CD4-positive, alpha-beta memory T cell (primary cell): ENCODE measurements around the gene GRK6. TPM values are rescaled to one million over a fixed set of nuclear protein-coding genes. Genes with fewer than 3 reads are reported as not detected.

Experiments
- CTCF ChIA-PET: fragments of 350-600 bp; sonication (Branson Sonifier 250); formaldehyde crosslinking; loops from one replicate; lab custom pipeline; 2021; ENCODE audit warnings: inconsistent platforms; ENCODE audit not compliant: partially characterized antibody; lab: Charles Lee
- POLR2A ChIA-PET: fragments of 350-600 bp; sonication (Branson Sonifier 250); formaldehyde crosslinking; loops from one replicate; lab custom pipeline; 2021; ENCODE audit not compliant: partially characterized antibody; lab: Charles Lee
- DNase-seq, 5 donors: peaks; one replicate each; pipeline versions ENCODE4 v3.0.0 to v3.0.0-alpha.2; 2020 to 2022; ENCODE audit warnings: mixed read lengths in 1 of 5
- H3K27ac ChIP-seq: one replicate; pipeline ENCODE4 v1.7.0; 2013; ENCODE audit warnings: low read depth, low read length
- H3K27me3 ChIP-seq: 2 replicates; pipeline ENCODE4 v1.7.0; 2013; ENCODE audit warnings: mild to moderate bottlenecking, low read length, moderate library complexity; ENCODE audit not compliant: insufficient read depth
- H3K36me3 ChIP-seq: 2 replicates; pipeline ENCODE4 v1.7.0; 2013; ENCODE audit warnings: mild to moderate bottlenecking, low read length, moderate library complexity; ENCODE audit not compliant: insufficient read depth
- H3K4me1 ChIP-seq: 2 replicates; pipeline ENCODE4 v1.7.0; 2013; ENCODE audit warnings: mild to moderate bottlenecking, low read length, moderate library complexity; ENCODE audit not compliant: insufficient read depth
- H3K4me3 ChIP-seq, 2 donors: one replicate each; pipeline ENCODE4 v1.7.0; 2013; ENCODE audit warnings: low read length in 2 of 2, mild to moderate bottlenecking in 1 of 2
- H3K9me3 ChIP-seq, 2 donors: one replicate each; pipeline ENCODE4 v1.7.0; 2013; ENCODE audit warnings: low read length in 2 of 2, control low read depth in 1 of 2; ENCODE audit not compliant: control insufficient read depth in 1 of 2
- H3K27ac Mint-ChIP-seq, 7 donors: one replicate each; pipeline ENCODE4 v1.8.0; 2020 to 2021; ENCODE audit warnings: mixed read lengths in 7 of 7, mild to moderate bottlenecking in 6 of 7, inconsistent platforms in 3 of 7, moderate library complexity in 3 of 7
- H3K27me3 Mint-ChIP-seq, 2 donors: one replicate each; pipeline ENCODE4 v1.8.0; 2020 to 2021; ENCODE audit warnings: mixed read lengths in 2 of 2
- H3K36me3 Mint-ChIP-seq, 2 donors: one replicate each; pipeline ENCODE4 v1.8.0; 2020 to 2021; ENCODE audit warnings: mixed read lengths in 2 of 2, inconsistent platforms in 1 of 2, mild to moderate bottlenecking in 1 of 2
- H3K4me1 Mint-ChIP-seq, 4 donors: one replicate each; pipeline ENCODE4 v1.8.0; 2020 to 2021; ENCODE audit warnings: mixed read lengths in 4 of 4, mild to moderate bottlenecking in 1 of 4
- H3K4me3 Mint-ChIP-seq, 8 donors: one replicate each; pipeline ENCODE4 v1.8.0; 2020 to 2021; ENCODE audit warnings: mixed read lengths in 8 of 8, mild to moderate bottlenecking in 7 of 8, moderate library complexity in 6 of 8, inconsistent platforms in 3 of 8
- H3K9me3 Mint-ChIP-seq, 8 donors: one replicate each; pipeline ENCODE4 v1.8.0; 2020 to 2021; ENCODE audit warnings: mixed read lengths in 8 of 8, mild to moderate bottlenecking in 5 of 8, inconsistent platforms in 3 of 8, moderate library complexity in 1 of 8
- intact Hi-C: fragments of 100-400 bp; cut with micrococcal nuclease; formaldehyde crosslinking; loops from one replicate; pipeline ENCODE4 v1.15.1; 2023
- polyA plus RNA-seq, 2 donors: library from polyadenylated mRNA; unstranded; fragments of 300-500 nt; fragmentation: Illumina TruSeq; gene quantifications; one replicate each; pipeline ENCODE4 v1.2.3, GENCODE V29; 2021
- total RNA-seq, 2 experiments: library from RNA; stranded (reverse); gene quantifications; one replicate each; pipeline ENCODE4 v1.2.3, GENCODE V29; 2021

GRK6 gene
- total and polyA plus RNA-seq, 4 experiments from 2014 or later: 72.4 to 203 (median 190) TPM

DNA sequence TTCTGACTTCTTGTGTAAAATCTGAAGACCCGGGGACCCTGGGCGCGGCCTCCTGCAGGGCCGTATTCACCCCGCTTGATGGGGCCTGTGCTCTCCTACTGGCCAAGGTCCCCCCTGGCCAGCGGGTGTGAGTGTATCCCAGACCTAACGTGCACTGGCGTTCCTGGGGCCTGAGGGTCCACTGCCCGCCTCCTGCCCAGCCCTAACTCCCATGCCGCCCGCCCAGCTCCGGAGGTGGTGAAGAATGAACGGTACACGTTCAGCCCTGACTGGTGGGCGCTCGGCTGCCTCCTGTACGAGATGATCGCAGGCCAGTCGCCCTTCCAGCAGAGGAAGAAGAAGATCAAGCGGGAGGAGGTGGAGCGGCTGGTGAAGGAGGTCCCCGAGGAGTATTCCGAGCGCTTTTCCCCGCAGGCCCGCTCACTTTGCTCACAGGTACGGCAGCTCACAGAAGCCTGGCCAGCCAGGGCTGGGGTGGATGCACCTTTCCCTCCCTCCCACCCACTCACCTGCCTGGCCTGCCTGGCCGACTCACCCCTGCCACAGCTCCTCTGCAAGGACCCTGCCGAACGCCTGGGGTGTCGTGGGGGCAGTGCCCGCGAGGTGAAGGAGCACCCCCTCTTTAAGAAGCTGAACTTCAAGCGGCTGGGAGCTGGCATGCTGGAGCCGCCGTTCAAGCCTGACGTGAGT, 9.5 kb downstream of the GRK6 start:
- Mint-ChIP-seq H3K27ac (peak overlapping the region in 5 of 7 donors; percentile 61 to 91 (median 86)), H3K4me3 (no peak overlapping the region), H3K36me3 (peaks cover 67 to 74% of the 10 kb centered on the region in 2 donors), H3K4me1 (peaks cover 37 to 91% (median 60%) of the 10 kb centered on the region in 4 donors), H3K27me3 (no peaks in the 10 kb centered on the region), H3K9me3 (peaks cover 0 to 4% (median 0%) of the 10 kb centered on the region in 8 donors)
- no peaks in the 10 kb centered on the region for H3K27me3 ChIP-seq
- H3K4me1 ChIP-seq: peaks cover 99% of the 10 kb centered on the region
- ChIA-PET POLR2A (interaction anchor here (0.7 to 20.7 kb wide), 5 partner anchors 8 to 33 kb away, joined by 3 to 1171 read pairs (median 55); partner anchors contain the start of genes F12, GRK6 and PRR7), CTCF (interaction anchor here (1.5 to 26.1 kb wide), 4 partner anchors 10 to 126 kb away, joined by 5 to 821 read pairs (median 6); partner anchors contain the start of genes F12, GRK6 and PFN3)
- H3K27ac ChIP-seq: peak overlapping the region; percentile 87
- H3K4me3 ChIP-seq: no peak overlapping the region
- H3K36me3 ChIP-seq: peaks cover 77% of the 10 kb centered on the region
- intact Hi-C loops: no loop called here
- no peak for DNase-seq
- no peaks in the 10 kb centered on the region for H3K9me3 ChIP-seq

DNA sequence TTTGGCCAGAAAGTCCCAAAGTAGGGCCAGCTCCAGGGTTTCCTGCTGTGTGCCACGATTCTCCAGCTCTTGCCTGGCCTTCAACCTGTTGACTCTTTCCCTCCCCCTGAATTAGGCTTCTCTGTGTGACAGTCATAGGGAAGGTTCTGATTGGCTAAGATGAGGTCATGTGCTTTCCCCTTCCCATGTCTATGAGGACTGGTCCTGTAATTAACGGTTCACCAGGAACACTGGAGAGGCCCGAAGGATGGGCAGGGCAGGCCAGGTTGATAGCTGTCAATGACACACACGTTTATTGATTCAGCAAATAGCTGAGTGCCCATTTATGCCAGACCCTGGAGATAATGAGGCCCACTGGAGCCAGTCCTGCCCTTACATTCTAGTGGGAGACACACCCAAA, 11.1 kb downstream of the GRK6 start:
- H3K36me3 ChIP-seq: peaks cover 77% of the 10 kb centered on the region
- H3K4me3 ChIP-seq: no peak overlapping the region
- peaks cover 61 to 77% of the 10 kb centered on the region in 2 donors for H3K36me3 Mint-ChIP-seq
- H3K9me3 Mint-ChIP-seq: peaks cover 0 to 4% (median 0%) of the 10 kb centered on the region in 8 donors
- ChIA-PET CTCF (interaction anchor here (1.1 to 26.1 kb wide), 6 partner anchors 8 to 128 kb away, joined by 3 to 821 read pairs (median 6); partner anchors contain the start of genes F12, GRK6 and PFN3), POLR2A (interaction anchor here (2.2 to 20.7 kb wide), 5 partner anchors 9 to 34 kb away, joined by 12 to 1171 read pairs (median 55); partner anchors contain the start of genes F12, GRK6 and PRR7)
- intact Hi-C loops: no loop called here
- no peaks in the 10 kb centered on the region for H3K27me3 ChIP-seq
- peak overlapping the region; percentile 31 for H3K27ac ChIP-seq
- H3K4me1 Mint-ChIP-seq: peaks cover 34 to 88% (median 55%) of the 10 kb centered on the region in 4 donors
- H3K27me3 Mint-ChIP-seq: no peaks in the 10 kb centered on the region
- peaks cover 90% of the 10 kb centered on the region for H3K4me1 ChIP-seq
- peak overlapping the region in 6 of 7 donors; percentile 46 to 98 (median 80) for H3K27ac Mint-ChIP-seq
- no peak overlapping the region for H3K4me3 Mint-ChIP-seq
- no peaks in the 10 kb centered on the region for H3K9me3 ChIP-seq
- no peak for DNase-seq

DNA sequence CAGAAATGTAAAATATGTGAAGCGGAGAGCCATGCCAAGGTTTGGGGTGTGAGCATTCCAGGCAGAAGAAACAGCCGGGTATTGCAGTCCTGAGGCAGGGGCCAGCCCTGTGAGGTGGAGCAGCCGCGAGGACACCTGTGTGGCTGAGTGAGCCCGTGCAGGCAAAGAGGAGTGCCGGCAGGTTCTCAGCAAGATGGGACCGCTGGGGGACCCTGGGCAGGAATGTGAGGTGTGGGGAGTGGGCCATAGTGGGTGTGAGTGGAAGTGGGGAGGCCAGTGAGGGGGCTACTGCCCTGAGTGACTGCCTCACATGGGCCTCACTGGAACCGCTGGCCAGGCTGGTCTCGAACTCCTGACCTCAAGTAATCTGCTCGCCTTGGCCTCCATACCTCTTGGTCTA, 12.0 kb downstream of the GRK6 start:
- H3K4me1 ChIP-seq: peaks cover 82% of the 10 kb centered on the region
- H3K4me3 ChIP-seq: no peak overlapping the region
- DNase-seq: no peak
- peaks cover 69% of the 10 kb centered on the region for H3K36me3 ChIP-seq
- no peaks in the 10 kb centered on the region for H3K27me3 Mint-ChIP-seq
- ChIA-PET CTCF (interaction anchor here (1.6 to 26.1 kb wide), 4 partner anchors 9 to 48 kb away, joined by 6 to 821 read pairs (median 8); partner anchors contain the start of genes F12 and PFN3), POLR2A (interaction anchor here (1.1 to 20.7 kb wide), 5 partner anchors 10 to 36 kb away, joined by 5 to 1171 read pairs (median 55); partner anchors contain the start of genes F12, GRK6 and PRR7)
- intact Hi-C loops: no loop called here
- H3K9me3 ChIP-seq: no peaks in the 10 kb centered on the region
- no peaks in the 10 kb centered on the region for H3K27me3 ChIP-seq
- H3K4me3 Mint-ChIP-seq: peak overlapping the region in 3 of 8 donors; percentile 21 to 62 (median 60)
- H3K36me3 Mint-ChIP-seq: peaks cover 61 to 75% of the 10 kb centered on the region in 2 donors
- peak overlapping the region; percentile 1 for H3K27ac ChIP-seq
- peak overlapping the region; percentile 75 to 98 (median 92) for H3K27ac Mint-ChIP-seq
- H3K9me3 Mint-ChIP-seq: peaks cover 0 to 2% (median 0%) of the 10 kb centered on the region in 8 donors
- peaks cover 35 to 86% (median 51%) of the 10 kb centered on the region in 4 donors for H3K4me1 Mint-ChIP-seq

DNA sequence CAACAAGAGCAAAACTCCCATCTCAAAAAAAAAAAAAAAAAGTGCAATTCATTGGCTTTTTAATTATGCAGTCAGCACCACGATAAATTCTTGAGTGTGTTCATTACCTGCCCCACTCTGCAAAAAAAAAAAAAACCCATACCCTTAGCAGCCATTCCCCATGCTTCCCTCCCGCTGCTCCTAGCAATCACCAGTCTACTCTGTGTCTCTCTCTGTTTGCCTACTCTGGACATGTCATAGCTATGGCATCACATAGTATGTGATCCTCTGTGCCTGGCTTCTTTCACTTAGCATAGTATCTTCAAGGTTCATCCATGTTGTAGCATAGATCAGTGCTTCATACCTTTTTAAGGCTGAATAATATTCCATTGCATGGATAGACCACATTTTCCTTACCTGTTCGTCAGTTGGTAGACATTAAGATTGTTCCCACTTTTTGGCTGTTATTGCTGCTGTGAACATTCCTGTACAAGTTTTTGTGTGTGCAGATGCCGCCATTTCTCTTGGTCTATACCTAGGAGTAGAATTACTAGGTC, 13.1 kb downstream of the GRK6 start:
- H3K36me3 ChIP-seq: peaks cover 57% of the 10 kb centered on the region
- CTCF ChIA-PET: interaction anchor here (1.0 to 26.1 kb wide), 8 partner anchors 8 to 49 kb away, joined by 4 to 821 read pairs (median 5); partner anchors contain the start of genes F12 and PFN3
- no peak overlapping the region for H3K4me3 ChIP-seq
- peaks cover 80% of the 10 kb centered on the region for H3K4me1 ChIP-seq
- peaks cover 51 to 68% of the 10 kb centered on the region in 2 donors for H3K36me3 Mint-ChIP-seq
- POLR2A ChIA-PET: interaction anchor here (0.7 to 20.7 kb wide), 11 partner anchors 8 to 83 kb away, joined by 3 to 1171 read pairs (median 5); partner anchors contain the start of genes F12, GRK6, PFN3 and PRR7
- intact Hi-C loops: loop anchor here (1.0 kb wide), 1 partner anchor 8 kb away; no protein-coding TSS in a partner anchor
- H3K27me3 Mint-ChIP-seq: no peaks in the 10 kb centered on the region
- peaks cover 33 to 81% (median 52%) of the 10 kb centered on the region in 4 donors for H3K4me1 Mint-ChIP-seq
- no peak for DNase-seq
- peak overlapping the region; percentile 94 for H3K27ac ChIP-seq
- H3K9me3 ChIP-seq: no peaks in the 10 kb centered on the region
- H3K27ac Mint-ChIP-seq: peak overlapping the region; percentile 88 to 98 (median 95)
- no peaks in the 10 kb centered on the region for H3K27me3 ChIP-seq
- H3K4me3 Mint-ChIP-seq: peak overlapping the region in 6 of 8 donors; percentile 46 to 85 (median 66)
- H3K9me3 Mint-ChIP-seq: peaks cover 0 to 2% (median 0%) of the 10 kb centered on the region in 8 donors

DNA sequence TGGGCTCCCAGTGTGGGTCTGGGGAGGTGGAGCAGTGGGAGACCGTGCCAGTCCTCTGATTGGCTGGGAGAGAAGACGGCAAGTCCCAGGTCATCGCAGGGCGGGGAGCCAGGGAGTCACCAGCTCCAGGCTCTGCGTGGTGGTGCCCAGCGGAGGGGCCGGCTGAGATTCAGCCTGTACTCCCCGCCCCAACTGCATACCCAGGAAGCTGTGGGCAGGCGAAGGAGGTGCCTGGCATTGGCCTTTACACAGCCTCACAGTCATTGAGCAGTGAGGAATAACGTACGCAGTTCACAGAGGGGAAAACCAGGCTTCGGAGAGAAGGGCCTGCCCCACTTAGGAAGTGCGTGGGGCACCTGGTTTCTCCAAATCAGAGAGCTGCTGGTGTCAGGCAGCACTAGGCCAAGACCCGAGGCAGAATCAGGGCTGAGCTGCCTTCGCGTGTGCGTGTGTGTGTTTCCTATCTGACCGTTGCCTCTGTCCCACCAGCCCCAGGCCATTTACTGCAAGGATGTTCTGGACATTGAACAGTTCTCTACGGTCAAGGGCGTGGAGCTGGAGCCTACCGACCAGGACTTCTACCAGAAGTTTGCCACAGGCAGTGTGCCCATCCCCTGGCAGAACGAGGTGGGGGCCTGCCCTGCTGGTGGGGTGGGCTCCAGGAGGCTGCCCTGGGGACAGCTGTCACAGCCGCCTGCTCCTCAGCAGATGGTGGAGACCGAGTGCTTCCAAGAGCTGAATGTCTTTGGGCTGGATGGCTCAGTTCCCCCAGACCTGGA, 13.9 kb downstream of the GRK6 start:
- intact Hi-C loops: loop anchor here (1.0 kb wide), 1 partner anchor 9 kb away; no protein-coding TSS in a partner anchor
- Histone ChIP-seq H3K27me3 (no peaks in the 10 kb centered on the region), H3K4me3 (no peak overlapping the region), H3K9me3 (no peaks in the 10 kb centered on the region), H3K36me3 (peaks cover 50% of the 10 kb centered on the region), H3K4me1 (peaks cover 80% of the 10 kb centered on the region), H3K27ac (peak overlapping the region; percentile 94)
- peak overlapping the region; percentile 88 to 98 (median 95) for H3K27ac Mint-ChIP-seq
- CTCF ChIA-PET: interaction anchor here (1.0 to 26.1 kb wide), 9 partner anchors 9 to 51 kb away, joined by 4 to 821 read pairs (median 5); partner anchors contain the start of genes F12 and PFN3
- peaks cover 37 to 81% (median 56%) of the 10 kb centered on the region in 4 donors for H3K4me1 Mint-ChIP-seq
- DNase-seq: peak; percentile 66 to 90 (median 73)
- H3K27me3 Mint-ChIP-seq: no peaks in the 10 kb centered on the region
- peaks cover 46 to 65% of the 10 kb centered on the region in 2 donors for H3K36me3 Mint-ChIP-seq
- POLR2A ChIA-PET: interaction anchor here (0.7 to 20.7 kb wide), 9 partner anchors 8 to 904 kb away, joined by 3 to 1171 read pairs (median 10); partner anchors contain the start of genes F12, GRK6, PFN3 and PRR7
- H3K9me3 Mint-ChIP-seq: peaks cover 0 to 2% (median 0%) of the 10 kb centered on the region in 8 donors
- H3K4me3 Mint-ChIP-seq: peak overlapping the region in 7 of 8 donors; percentile 42 to 85 (median 56)
